OCI-LY7 (cell line): Measurements from ENCODE around the gene KIZ.

ENCODE experiments used
- EZH2phosphoT487 ChIP-seq: fragments of 200-600 bp; sonication (generic); IDR thresholded peaks from 2 replicates; pipeline ENCODE4 v1.6.1; 2018; ENCODE audit warnings: low read depth, borderline replicate concordance, mild to moderate bottlenecking, mixed run types, antibody characterized with exemption, low read length, moderate library complexity, mixed read lengths
- TF ChIP-seq, protein P1 (sequence below): fragments of 200-600 bp; sonication (generic); conservative IDR thresholded peaks from 2 replicates; pipeline ENCODE4 v1.5.1; 2014; ENCODE audit warnings: mild to moderate bottlenecking, antibody characterized with exemption, low read length, moderate library complexity, mixed read lengths

- TF ChIP-seq, protein P1, sequence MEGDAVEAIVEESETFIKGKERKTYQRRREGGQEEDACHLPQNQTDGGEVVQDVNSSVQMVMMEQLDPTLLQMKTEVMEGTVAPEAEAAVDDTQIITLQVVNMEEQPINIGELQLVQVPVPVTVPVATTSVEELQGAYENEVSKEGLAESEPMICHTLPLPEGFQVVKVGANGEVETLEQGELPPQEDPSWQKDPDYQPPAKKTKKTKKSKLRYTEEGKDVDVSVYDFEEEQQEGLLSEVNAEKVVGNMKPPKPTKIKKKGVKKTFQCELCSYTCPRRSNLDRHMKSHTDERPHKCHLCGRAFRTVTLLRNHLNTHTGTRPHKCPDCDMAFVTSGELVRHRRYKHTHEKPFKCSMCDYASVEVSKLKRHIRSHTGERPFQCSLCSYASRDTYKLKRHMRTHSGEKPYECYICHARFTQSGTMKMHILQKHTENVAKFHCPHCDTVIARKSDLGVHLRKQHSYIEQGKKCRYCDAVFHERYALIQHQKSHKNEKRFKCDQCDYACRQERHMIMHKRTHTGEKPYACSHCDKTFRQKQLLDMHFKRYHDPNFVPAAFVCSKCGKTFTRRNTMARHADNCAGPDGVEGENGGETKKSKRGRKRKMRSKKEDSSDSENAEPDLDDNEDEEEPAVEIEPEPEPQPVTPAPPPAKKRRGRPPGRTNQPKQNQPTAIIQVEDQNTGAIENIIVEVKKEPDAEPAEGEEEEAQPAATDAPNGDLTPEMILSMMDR = no peak
- TF ChIP-seq EZH2phosphoT487 = no peak
These were observed 76.4 kb downstream of the KIZ start for GRCh38 chr20:21202259-21202658.
